HG02763 (cell line): Measurements from ENCODE around the gene PTRH1.

Experiments
- ATAC-seq: cut with Tn5 transposase; IDR thresholded peaks from one replicate; pipeline ENCODE4 v1.9.1; 2021; ENCODE audit warnings: mild to moderate bottlenecking, moderate library complexity; ENCODE audit not compliant: unreplicated experiment

Gene PTRH1

DNA sequence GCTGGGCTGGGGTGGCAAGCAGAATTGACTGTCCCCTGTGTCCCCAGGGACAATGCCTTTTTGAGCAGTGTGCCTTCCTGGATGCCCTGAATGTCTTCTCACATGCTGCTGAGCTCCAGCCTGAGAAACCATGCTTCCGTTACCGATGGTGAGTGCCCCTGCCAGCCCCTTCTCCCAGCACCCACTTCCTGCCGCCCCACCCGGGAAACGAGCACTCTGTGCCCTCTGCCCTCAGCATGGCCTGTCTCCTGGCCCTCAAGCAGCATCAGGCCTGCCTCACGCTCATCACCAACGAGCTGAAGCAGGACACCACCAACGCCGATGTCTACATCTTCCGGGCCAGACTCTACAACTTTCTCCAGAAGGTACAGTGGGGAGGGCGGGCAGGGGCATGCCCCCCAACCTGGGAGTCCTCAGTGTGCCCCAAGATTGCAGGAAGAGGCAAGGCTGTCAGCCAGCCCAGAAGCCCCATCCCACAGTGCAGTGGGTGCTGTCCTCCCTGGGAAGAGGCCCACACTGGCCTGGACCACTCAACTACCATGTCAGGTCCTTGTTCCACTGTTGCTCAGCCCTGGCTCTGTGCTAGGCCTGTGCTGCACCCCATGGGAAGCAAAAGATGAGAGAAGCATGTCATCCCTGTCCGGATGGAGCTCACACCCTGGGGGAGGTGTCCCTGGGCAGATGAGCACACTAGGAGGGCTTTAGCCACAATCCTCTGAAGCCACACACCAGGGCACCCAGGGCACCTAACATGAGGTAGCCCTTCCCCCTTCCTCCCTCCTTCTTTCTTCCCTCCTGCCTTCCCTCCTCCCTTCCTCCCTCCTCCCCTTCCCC lies 4.8 kb upstream of the PTRH1 start:
- ATAC-seq: no peak

DNA sequence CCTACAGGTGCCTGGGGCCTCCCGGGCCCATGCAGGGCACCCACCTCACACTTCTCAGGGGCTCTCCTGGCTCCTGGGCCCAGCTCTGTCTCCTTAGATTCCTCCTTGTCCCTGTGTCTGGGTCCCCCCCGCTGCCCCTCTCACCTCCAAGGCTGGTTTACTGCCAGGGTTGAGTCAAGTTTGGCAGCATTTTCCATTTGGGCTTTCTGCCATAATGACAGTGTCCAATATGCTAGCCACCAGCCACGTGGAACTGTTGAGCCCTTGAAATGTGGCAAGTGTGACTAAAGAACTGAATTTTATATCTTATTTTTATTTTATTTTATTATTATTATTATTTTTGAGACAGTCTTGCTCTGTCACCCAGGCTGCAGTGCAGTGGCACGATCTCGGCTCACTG lies 2.3 kb upstream of the PTRH1 start:
- ATAC-seq: no peak

DNA sequence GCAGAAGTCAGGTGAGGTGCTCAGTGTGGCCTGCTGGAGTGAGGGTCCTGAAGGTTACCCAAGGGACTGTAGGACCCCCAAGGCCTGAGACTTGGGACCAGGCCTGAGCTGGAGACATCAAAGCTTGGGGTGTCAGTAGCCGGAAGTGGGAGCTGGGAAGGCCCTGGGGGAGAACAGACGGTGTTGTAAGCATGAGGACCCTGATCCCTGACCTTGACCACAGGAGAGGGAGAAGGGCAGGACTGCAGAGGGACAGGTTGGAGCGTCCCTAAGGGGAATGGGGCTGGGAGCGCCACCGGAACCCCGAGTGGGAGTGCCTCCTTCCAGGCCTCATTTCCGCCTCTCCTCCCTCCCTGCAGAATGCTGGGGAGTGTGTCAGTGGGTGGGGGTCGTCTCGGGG lies 949 bp upstream of the PTRH1 start:
- no peak for ATAC-seq

DNA sequence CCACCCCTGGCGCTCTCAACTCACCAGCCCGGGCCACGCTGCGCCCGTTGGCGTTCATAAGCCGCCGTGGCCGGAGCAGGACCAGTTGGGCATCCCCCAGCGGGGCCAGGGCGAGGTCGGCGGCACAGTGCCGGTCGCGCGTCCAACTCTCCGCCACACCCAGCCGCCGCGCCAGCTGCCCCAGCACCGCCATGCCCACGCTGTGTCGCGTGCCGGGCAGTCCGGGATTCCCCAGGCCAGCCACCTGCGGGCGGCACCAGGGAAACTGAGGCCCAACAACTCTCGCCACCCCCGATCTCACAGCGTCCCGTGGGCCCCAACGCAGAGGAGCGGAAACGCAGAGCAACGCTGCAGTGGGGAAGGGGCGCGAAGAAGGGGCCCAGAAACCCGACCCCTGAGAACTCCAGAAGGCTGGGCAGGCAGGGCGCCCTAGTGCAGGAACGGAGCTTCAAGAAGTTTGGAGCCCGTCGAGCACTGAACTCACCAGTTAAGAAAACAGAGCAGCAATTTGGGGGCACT lies 453 bp downstream of the PTRH1 start:
- ATAC-seq: no peak

DNA sequence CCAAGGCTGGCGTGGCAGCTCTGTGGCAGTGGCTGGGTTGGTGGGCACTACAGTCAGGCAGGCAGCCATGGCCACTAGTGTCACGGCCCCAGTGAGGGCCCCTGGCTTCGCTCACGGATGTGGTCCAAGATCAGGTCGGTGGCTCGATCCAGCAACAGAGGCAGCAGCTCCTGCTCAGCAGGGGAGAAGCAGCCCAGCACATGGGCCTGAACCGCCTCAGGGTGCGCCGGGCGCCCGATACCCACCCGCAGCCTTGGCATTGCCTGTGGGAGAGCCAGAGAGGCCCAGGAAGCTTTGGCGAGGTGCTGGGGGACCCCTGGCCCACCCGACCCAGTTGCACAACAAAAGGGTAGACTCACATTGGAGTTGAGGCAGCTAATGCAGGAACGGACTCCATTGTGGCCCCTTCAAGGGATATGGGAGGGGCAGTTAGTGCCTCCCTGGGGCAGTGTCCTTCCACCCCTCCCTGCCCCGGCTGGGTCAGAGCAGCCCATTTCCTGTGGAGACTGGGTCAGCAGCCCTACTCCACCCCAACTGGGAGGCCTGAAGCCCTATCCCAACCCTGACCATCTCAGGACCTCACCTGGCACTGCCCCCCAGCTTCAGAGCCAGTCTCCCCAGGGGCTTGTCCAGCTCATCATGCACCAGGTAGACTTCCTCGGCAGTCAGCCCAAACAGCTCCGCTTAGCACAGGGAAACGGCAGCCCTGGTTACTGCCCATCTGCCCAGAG lies 1.3 kb downstream of the PTRH1 start:
- ATAC-seq: no peak

DNA sequence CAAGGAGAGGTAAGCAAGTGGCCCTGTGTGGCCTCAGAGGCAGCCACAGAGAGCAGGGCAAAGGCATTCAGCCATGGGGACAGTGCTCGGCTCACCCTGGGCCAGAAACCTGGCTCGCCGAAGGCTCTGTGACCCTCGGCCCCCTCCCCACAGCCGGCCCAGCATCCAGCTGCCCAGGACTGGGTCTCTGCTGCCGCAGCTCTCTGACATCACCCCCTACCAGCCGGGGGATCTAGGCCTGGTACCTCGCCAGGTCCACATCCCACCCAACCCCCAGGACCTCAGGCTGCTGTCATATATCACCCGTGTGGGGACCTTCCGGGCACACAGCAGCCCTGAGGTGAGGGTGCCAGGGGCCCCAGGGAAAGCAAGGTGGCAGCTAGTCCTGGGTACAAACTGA lies 2.6 kb downstream of the PTRH1 start:
- no peak for ATAC-seq

DNA sequence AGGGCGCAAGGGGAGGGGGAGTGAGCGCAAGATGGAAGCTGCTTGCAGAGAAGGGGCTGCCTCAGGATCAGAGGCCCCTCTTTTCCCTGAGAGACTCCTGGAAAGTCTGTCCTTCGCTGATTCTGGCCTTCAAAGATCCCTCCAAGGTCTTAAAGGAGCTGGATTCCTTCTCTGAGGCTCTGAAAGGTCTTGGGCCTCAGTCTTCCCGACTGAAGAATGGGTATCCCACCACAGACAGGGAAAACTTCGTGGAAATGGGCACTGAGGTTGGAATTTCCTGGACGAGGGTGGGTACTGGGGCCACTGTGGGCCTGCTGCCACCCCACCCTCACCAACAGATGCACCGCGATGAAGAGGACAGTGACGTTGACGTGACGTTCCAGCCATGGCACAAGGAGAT lies 3.1 kb downstream of the PTRH1 start:
- no peak for ATAC-seq

DNA sequence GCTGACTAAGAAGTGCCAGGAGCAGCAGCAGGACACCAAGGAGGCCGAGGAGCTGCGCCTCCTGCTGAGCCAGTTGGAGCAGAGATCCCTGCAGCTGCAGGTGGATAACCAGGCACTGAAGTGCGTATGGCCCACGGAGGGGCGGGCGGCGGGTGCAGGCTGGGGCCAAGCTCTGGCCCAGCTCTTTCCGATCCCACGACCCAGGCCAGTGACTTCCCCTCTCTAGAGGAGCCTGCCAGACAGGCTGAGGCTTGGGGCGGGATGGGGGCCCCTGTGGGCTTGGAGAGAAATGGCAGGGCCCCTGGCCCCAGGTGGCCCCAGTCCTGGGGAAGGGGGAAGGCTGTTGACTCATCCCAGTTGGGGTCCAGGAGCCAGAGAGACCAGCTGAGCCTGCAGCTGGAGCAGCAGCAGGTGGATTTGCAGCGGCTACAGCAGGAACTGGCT lies 3.6 kb downstream of the PTRH1 start:
- no peak for ATAC-seq

DNA sequence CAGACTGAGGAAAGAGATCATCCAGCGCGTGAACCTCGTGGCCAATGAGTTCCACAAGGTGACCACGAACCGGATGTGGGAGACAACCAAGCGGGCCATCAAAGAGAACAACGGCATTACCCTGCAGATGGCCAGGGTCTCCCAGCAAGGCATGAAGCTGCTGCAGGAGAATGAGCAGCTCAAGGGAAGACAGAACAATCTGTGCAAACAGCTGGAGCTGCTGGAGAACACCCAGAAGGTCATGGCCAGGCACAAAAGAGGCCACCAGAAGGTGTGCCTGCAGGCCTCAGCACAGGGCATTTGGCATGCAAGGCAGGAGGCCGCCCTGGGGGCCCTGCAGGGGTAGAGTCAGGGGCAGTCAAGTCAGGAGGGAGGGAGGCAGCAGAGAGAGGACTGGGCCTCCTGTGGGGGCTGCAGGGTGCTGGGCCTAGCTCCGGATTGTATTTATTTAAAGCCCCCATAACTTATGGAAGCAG lies 4.2 kb downstream of the PTRH1 start:
- ATAC-seq: no peak

DNA sequence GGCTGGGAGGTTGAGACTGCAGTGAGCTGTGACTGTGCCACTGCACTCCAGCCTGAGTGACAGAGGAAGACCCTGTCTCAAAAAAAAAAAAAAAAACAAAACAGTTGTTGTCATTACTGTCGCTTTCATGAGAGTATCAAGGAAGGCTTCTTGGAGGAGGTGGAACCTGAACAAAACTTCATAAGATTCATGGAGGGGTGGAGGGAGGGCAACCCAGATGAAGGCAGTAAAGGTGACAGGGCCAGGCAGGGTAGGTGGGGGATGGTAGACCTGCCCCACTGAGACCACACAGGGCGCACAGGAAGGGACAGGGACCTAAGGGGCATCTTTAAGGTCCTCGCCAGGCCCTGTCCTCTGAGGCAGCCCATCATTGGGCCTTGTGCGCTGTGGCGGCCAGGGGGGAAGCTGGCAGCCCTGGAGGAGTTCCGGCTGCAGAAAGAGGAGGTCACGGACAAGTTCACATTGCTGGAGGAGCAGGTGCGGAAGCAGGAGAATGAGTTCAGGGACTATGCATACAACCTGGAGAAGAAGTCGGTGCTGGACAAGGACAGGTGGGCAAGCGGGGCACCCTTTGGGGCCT lies 5.2 kb downstream of the PTRH1 start:
- no peak for ATAC-seq

DNA sequence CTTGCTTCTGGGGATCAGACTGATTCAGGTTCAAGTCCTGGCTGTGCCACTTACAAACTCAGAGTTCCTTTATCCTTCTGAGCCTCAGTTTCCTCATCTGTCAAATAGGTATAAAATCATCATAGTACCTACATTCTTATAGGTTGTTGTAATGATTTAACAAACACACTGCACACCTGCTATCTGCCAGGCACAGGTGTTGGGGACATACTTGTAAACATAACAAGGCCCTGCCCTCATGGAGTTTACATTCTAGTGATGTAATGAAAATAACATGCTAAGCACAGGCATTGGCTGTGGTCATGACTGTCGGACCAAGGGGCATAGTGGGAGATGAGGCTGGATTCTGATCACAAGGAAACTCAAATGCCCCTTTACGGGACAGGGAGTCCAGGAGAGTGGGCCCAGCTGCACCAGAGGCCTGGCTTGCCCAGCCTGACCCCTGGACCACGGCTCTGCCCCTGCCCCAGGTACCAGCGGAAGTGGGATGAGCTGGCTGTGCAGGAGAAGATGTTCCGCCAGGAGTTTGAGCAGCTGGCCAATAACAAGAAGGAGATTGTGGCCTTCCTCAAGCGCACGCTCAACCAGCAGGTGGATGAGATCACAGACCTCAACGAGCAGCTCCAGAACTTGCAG lies 6.4 kb downstream of the PTRH1 start:
- ATAC-seq: no peak

DNA sequence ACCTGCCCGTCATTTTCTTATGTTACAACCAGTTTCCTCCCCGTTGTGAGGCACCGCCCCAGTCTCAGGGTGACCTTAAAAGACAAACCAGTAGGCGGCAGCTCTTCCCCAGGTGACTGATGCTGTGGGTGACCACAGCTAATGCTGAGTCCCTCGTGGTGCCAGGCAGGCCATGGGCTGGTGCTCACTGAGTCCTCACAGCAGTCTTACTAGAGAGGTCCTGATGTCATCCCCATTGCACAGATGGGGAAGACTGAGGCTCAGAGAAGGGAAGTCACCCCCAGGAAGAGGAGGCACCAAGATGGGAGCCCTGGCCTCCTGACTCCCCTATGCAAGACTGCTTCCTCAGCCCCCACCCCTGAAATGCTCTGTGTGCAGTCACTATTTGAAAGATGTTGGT lies 7.7 kb downstream of the PTRH1 start:
- ATAC-seq: no peak

DNA sequence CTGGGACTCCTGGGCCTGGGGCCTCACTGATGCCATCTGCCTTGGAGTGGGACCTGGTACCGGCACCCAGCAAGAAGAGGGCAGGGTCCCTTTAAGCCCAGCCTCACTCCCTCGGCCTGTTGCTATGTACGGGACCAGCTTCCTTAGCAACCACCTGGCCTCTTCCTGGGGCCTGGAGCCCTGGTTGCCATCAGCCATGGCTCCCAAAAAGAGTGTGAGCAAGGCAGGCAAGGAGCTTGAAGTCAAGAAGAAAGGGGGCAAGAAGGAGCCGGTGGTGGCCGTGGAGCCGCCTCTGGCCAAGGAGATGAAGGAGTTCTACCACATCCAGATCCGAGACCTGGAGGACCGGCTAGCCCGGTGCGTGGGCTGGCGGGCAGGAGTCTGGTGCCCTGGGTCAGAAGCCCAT lies 8.6 kb downstream of the PTRH1 start, which contains the start of gene CFAP157:
Gene CFAP157, plus strand, starts transcription at position 153 of the 406 bp plus-strand sequence. Its CDS starts 44 bp downstream, at position 197.
- ATAC-seq: no peak

DNA sequence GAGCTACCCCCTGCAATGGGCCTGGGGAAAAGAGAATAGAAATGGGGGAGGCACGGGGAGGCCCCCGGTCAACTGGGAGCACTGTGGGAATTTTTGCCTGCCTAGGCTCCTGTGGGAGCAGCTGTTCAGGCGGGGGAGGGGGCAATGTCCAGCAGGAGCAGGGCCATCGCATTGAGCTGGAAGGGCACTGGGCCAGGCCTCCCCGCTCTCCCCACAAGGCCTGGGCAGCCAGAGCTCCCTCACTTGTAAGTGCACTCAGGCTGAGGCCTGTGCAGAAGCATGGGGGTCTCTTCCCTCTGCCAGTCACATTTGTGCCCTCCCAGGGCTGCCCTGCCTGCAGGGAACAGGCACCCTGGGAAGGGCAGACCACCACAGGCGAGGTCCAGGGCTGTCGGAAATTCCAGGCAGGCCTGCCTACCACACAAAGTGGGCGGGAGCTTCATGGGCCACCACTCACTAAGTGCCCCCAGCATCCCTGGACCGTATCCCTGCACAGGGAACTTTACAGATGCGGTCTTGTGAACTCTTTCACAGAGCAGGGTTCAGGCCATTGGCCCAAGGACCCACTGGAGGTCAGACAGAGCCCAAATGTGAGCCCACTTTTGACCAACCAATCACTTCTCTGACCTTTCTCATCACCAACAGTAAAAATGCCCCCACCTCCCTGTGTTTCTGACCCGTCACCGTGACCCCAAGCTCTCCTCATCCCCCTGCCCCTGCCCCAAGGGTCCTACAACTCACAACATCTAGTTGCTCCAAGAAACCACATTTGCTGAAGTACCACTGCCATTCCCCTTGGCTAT lies 9.7 kb downstream of the PTRH1 start:
- no peak for ATAC-seq

DNA sequence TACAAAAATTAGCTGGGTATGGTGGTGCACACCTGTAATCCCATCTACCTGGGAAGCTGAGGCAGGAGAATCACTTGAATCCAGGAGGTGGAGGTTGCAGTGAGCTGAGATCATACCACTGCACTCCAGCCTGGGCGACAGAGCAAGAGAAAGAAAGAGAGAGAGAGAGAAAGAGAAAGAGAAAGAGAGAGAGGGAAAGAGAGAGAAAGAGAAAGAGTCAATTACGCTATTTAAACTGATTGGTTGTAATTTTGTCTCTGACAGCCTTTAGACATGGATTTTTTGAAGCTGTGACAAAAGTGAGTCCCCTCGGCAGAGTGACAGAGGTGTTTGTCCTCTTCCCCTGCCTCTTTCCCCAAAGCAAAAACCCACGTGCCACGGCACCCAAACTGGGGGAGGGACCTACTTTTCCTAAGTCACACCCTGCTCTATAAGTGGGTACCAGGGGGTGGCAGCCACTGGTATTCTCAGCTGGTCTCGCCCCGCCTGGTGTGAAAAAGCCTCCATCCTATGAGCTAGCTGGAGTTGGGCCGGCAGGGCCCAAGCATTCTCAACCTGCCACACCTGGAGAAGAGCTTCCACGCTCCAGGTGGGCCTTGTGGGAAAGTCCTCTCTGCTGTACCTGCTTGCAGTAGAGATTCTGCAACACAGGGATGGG lies 12.0 kb downstream of the PTRH1 start:
- no peak for ATAC-seq

DNA sequence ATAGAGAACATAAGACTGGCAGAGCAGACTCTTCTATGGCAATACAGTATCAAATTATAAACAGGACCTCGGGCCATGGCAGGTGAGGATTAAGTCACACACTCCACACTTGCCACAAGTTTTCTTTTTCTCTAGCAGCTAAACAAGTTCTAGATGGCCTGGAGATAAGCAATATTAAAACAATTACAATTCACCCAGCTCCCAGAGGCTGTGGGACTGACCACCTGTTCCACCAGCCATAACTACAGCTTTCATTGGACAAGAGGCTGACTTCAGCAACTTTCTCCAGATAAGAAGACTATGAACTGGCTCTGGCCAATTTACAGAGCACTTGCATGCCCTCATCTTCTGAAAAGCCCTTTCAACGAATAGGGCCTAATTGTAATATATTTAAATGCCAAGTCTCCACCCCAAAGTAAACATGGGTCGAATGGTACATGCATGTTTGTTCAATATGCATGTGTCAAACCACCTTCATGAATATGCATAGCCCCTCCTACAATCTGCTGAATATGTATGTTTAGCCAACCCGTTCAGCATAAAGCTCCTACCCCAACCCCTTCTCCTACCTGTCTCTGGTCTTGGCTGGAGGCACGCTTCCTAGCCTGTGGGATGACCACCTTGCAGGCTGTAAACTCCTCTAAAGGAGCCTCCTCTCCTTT lies 14.7 kb downstream of the PTRH1 start:
- ATAC-seq: no peak

DNA sequence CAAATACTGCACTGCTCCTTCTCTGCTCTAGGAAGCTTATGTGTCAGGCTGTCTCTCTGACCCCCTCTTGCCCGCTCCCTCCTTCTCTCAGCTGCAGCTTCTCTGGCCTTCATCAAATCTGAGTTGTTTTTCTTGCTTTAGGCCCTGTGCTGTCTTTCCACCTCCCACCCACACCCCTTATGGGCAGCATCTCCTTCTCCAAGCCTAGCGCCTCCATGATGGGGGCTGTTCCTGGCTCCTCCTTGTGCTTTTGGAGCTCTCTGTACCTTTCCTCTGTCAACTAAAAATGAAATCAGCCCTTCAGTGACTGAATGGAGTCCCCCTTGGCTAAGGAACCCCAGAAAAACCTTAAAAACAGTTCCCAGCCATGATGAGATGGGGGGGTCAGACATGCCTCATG lies 15.3 kb downstream of the PTRH1 start:
- ATAC-seq: no peak

DNA sequence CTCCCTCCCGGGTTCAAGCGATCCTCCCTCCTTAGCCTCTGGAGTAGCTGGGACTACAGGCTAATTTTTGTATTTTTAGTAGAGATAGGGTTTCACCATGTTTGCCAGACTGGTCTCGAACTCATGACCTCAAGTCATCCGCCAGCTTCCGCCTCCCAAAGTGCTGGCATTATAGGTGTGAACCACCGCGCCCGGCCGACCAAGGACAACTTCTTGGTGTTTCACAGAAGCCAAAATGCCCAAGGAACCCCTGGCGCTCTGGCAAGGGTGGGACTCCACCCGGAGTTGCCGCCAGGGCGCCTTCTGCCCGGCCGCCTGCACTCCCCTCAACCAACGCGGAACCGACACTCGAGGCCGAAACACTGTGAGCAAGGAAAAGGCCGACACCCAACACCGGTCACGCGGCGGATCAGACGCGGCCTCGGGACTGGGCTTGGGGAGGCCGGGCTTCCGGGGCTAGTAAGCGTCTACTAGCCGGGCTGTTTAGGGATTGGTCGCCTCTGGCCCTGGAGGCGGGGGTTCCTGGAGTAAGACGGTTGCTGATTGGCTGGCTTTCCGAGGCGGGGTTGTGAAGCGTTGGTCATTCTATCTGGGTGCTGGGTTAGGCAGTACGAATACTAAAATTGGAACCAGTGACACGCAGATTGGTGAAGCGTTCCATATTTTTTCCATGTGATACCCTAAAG lies 16.3 kb downstream of the PTRH1 start:
- peak; percentile 86 for ATAC-seq

DNA sequence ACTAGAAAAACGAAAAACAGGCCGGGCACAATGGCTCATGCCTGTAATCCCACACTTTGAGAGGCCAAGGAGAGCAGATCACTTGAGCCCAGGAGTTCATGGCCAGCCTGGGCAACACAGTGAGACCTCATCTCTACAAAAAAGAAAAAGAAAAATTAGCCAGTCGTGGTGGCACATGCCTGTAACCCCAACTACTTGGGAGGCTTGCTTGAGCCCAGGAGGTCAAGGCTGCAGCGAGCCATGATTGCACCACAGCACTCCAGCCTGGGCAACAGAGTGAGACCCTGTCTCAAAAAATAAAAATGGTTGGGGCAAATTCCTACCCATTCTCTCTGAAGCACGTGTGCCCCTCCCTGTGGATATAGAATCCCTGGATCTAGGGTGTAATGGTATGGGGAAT lies 17.1 kb downstream of the PTRH1 start:
- ATAC-seq: no peak
